C1 segment of cervical spinal cord (tissue), 14 donors: ENCODE measurements around the gene TPSAB1.
"Not testable (repeated sequence)": the region's sequence is repeated elsewhere in the genome, so short reads cannot be mapped to it uniquely, and the experiment has no call there.

Source experiments
- DNase-seq, 14 donors: peaks; one replicate each; lab custom pipeline; 2025; lab: John Stamatoyannopoulos, UW

TPSAB1 gene

DNA sequence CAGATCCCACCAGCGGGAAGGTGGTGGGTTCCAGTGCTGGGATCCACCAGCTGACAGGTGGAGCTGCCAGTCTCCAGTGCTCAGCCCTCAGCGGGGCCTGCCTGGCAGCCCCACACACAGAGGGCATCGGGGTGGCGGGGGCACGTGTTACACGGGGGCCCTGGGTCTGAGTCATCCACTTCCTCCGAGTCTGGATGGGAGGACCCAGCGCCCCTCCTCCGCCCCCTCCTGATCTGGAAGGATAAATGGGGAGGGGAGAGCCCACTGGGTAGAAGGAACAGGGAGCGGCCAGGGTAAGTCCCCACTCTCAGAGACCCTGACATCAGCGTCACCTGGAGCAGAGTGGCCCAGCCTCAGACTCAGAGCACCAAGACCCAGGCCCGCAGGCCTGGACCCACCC, at the start of gene TPSAB1:
TPSAB1 (plus strand) TSS at position 270 of the 400 bp plus-strand sequence. CDS start 234 bp downstream, outside the sequence.
- DNase-seq = not testable (repeated sequence)

DNA sequence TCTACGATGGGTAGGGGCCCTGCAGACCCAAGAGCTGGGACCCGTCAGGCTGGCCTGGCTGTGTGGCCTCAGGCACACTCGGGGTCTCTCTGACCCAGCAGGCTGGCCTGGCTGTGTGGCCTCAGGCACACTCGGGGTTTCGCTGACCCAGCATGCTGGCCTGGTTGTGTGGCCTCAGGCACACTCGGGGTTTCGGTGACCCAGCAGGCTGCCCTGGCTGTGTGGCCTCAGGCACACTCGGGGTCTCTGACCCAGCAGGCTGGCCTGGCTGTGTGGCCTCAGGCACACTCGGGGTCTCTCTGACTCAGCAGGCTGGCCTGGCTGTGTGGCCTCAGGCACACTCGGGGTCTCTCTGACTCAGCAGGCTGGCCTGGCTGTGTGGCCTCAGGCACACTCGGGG, 49.7 kb upstream of the TPSAB1 start:
- DNase-seq = not testable (repeated sequence)

DNA sequence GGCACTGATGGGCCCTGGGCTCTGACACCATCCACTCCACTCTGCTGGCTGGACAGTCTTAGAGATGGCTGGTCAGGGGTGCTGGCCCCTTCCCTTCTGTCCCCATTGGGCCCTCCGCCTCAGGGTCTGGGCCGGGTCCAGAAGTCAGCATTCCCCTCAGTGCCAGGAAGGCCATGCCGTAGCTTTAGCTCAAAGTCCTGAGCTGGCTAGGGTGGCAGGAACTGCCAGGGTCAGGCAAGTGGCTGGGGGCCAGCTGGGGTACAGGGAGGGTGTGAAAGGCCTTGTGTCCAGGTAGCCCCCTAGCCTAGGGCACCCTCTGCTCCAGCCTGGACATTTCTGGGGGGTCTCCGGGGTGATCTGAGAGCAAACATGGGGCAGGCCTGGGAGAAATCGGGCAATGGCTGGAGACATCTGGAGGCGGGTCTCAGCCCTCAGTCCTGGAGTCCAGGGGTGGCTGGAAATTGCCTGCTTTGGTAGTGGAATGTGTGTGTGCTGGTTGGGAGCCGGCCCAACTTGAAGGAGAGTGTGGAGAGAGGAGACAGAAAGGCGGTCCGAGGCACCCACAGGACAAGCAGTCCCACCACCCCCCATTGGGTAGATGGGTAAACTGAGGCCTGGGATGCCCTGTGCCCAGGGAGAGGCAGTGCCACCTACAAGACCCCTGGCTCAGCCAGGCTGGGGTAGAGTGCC, 48.0 kb upstream of the TPSAB1 start:
- no peak for DNase-seq

DNA sequence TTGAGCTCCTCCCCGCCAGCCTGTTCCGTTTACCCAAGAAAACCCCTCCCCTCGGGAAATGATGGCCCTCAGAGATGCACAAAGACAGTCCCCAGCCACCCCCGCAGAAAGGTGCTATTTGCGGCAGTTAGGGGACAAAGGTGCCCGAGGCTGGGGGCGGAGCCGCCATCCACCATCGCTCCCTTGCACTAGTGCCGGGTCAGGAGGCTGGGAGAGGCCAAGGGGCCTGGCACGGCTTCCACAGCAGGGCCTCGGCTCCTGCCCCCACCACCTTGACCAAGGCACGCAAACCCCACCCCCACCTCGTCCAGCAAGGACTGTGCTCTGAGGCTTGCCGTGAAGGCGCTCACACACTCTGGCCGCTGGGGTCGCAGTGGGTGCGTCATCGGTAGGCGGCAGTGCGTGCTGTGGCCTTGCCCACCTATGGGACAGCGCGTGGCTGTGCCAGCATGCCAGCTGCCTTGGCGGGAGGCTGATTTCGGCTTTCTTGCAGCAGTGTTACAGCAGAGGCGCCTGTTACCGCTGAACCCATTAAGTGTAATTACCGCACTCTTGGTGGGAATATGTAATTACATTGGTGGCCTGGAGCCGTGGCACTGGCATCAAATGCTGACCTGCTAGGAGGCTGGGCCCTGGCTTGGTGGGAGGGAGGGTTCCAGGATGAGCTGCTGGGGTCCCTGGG, 47.2 kb upstream of the TPSAB1 start:
- DNase-seq = no peak

DNA sequence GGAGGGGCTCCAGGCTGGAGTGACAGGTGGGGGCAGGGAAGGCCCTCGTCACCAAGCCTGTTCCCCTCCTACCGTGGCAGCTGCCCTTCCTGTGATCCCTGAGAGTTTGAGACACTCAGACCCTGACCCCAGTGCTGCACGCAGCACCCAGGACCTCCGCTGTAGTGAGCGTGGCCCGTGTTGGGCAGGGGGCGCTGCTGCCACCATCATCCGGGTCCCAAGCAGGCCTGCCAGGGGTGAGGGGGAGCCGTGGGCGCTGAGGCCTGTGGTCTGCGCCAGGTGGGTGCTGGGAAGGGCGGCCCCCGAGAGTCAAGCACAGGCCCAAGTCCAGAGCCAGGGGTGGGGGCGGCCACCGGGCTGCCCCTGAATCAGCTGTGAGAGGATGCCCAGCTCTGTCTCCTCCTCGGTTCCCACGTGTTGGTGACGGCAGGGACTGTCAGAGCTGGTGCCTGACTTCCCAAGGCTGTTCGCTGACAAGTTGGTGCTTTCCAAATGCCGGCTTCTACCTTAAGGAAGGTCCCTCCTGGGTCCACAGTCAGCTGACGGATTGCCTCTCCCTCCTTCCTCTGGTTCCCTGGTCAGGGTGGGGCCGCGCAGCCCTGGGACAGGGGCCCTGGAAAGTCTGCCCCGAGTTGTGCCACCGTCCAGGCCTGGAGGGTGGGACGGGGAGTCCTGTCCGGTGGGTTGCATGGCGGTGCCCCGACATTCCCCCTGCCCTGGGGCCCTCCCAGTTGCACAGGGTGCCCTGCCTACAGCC, 46.5 kb upstream of the TPSAB1 start:
- DNase-seq = no peak

DNA sequence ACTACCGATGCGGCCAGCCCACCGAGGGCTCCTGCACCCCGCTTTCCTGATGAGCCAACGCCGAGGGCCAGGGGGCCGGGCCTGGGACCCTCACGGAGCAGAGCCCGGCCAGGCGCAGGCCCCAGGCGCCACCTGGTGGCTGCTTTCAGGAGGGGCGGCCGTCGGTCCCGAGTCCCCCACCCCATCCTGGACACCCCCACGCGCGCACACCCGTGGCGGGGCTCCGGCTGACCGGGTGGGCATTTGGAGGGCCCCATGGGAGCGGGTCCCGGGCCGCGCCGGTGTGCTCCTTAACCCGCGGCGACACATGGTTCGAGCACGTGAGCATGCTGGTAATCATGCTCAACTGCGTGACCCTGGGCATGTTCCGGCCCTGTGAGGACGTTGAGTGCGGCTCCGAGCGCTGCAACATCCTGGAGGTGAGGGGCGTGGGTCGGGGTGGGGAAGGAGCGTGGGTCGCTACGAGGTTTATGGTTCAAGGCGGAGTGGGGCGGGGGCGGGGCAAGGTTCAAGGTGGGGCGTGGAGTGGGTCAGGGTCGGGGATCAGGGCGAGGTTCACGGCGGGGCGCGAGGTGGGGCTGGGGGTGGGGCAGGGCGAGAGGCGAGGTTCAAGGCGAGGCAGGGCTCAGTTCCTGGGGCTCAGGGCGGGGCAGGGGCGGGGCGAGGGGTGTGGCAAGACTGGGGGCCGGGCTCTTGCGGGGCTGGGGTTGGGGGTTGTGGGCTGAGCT, 45.7 kb upstream of the TPSAB1 start:
- DNase-seq = no peak

DNA sequence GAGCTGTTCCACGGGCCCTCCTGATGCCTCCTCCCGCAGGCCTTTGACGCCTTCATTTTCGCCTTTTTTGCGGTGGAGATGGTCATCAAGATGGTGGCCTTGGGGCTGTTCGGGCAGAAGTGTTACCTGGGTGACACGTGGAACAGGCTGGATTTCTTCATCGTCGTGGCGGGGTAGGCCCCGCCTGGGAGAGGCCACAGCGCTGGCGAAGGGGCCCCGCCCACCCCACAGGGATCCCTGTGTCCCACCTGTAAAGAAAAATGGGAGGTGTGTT, 45.2 kb upstream of the TPSAB1 start:
- no peak for DNase-seq

DNA sequence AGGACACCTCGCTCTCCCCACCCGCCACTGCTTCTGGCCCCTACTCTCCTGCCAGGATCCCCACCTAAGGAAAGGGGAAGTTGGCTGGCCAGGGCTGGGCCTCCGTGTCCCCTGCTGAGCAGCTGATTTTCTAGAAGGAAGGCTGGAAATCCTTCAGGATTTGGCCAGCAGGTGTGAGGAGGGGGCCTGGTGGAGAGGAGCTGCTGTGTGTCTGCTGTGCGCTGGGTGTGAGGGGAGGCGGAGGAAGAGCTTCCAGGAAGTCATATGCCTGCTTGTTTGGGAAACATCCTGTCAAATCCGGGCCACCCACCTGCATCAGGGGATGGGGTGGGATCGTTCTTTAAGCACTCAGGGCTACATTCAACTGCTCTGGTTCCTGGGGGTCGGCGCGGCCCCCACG, 44.0 kb upstream of the TPSAB1 start:
- DNase-seq = no peak

DNA sequence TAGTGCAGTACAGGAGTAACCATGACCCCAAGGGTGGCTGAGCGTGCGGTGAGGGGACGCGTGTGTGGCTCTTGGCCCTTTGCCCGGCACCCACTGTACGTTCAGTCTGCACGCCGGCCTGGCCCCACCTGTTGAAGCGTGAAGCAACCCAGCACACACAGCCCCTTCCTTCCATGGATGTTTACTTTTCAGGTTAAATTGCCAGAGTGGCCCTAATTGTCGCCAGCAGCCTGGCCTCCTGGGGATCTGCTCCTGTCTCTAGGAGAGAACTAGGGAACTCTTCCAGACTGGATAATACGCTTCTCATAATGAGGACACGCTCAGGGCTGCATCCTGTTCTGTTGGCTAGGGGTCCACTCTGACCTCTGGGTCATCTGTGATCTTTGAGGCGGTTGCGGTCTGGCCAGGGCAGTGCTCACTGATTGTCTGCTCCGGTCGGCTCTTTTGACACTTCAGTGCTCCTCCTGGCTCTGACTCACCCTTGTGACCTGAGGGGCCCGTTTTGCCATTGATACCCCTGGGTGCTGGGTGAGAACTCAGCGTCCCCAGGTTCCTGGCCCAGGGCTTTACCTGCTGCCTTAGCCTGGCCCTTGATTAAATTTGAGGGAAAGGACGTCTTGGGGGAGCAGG, 43.2 kb upstream of the TPSAB1 start:
- no peak for DNase-seq

DNA sequence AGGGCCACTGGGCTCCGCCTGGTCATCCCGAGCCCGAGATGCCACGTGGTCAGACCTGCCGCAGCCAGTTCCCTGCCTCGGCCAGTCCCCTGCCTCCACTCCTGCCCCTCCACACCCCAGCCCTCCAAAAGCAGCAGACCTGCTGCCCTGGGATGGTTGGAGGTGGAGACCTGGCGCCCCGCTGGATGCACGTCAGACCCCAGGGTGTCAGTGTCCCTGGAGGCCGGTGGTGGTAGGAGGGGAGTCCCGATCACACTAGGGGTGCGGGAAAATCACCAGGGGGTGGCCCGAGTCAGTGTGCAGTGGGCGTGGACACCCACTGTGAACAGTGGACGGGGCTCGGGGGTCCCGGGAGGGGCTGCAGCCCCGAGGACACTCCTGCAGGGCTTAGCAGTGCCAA, 42.3 kb upstream of the TPSAB1 start:
- no peak for DNase-seq

DNA sequence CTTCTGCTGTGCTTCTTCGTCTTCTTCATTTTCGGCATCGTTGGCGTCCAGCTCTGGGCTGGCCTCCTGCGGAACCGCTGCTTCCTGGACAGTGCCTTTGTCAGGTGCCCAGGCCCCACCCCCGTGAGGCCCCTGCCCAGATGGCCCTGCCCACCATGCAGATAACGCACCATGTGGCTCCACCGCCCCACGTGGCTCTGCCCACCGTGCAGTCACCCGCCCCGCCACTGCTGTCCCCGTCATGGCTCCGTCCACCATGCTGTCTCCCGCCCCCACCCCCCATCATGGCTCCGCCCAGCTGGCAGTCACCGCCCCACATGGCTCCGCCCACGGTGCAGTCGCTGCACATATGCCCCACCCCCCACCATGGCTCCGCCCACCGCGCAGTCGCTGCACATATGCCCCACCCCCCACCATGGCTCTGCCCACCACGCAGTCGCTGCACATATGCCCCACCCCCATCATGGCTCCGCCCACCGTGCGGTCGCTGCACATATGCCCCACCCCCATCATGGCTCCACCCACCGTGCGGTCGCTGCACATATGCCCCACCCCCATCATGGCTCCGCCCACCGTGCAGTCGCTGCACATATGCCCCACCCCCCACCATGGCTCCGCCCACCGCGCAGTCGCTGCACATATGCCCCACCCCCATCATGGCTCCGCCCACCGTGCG, 41.7 kb upstream of the TPSAB1 start:
- DNase-seq = not testable (repeated sequence)

DNA sequence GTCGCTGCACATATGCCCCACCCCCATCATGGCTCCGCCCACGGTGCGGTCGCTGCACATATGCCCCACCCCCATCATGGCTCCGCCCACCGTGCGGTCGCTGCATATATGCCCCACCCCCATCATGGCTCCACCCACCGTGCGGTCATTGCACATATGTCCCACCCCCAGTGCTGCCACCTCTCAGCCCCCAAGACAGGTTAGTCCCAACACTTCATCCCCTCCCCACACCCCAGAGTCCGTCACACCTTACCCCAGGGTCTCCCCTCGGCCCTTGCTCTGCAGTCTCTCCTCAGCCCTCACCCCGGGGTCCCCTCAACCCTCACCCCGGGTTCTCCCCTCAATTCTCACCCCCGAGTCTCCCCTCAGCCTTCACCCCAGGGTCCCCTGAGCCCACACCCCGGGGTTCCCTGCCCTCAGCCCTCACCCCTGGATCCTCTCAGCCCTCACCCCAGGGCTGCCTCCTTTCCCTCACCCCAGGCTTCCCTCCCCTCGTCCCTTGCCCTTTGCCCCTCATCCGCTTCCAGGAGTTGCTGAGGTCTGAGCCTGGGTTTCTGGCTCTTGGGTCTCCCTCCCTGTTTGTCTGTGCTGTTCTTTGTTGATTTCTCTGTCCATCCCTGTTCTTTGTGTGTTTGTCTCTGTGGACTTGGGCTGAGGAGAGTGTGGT, 41.0 kb upstream of the TPSAB1 start:
- no peak for DNase-seq

DNA sequence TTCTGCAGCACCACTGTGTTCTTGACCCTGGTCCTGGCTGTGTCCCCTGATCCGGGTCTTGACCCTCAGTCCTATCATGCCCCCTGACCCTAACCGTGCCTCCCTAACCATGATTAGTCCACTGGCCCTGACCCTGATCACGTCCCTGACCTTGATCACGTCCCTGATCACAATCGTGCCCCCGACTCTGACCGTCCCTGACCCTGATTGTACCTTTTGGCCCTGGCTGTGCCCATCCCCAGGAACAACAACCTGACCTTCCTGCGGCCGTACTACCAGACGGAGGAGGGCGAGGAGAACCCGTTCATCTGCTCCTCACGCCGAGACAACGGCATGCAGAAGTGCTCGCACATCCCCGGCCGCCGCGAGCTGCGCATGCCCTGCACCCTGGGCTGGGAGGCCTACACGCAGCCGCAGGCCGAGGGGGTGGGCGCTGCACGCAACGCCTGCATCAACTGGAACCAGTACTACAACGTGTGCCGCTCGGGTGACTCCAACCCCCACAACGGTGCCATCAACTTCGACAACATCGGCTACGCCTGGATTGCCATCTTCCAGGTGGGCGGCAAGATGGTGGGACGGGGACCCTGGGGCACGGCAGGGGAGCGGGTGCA, 40.4 kb upstream of the TPSAB1 start:
- no peak for DNase-seq

DNA sequence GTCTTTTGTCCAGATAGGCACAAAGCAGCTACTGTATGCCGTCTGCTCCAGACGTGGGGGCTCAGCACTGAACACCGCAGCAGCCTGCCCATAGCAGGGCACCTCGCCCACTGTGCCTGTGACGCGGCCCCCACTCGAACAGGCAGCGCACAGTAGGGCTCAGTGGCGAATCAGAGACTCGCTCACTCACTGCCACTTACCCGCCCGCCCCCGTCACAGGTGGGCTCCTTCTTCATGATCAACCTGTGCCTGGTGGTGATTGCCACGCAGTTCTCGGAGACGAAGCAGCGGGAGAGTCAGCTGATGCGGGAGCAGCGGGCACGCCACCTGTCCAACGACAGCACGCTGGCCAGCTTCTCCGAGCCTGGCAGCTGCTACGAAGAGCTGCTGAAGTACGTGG, 39.1 kb upstream of the TPSAB1 start:
- DNase-seq = no peak

DNA sequence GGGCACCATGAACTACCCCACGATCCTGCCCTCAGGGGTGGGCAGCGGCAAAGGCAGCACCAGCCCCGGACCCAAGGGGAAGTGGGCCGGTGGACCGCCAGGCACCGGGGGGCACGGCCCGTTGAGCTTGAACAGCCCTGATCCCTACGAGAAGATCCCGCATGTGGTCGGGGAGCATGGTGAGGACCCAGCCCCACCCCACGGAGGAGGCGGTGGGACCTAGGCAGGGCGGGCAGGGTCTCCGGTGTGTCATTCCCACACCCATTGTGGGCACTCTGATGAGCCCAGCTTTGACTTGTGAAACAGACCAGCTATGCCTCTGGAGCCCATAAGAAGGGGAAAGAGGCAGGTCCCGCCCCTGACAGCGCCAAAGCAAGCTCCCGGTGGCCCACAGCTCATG, 38.2 kb upstream of the TPSAB1 start:
- DNase-seq = no peak

DNA sequence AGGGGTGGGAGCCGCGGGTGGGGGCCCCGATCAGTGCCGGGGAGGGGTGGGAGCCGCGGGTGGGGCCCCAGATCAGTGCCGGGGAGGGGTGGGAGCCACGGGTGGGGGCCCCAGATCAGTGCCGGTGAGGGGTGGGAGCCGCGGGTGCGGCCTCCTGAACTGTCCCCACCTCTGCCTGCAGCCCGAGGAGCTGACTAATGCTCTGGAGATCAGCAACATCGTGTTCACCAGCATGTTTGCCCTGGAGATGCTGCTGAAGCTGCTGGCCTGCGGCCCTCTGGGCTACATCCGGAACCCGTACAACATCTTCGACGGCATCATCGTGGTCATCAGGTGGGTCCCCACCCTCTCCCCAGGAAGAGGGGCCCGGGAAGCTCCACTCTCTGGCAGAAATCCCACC, 35.6 kb upstream of the TPSAB1 start:
- DNase-seq = no peak

DNA sequence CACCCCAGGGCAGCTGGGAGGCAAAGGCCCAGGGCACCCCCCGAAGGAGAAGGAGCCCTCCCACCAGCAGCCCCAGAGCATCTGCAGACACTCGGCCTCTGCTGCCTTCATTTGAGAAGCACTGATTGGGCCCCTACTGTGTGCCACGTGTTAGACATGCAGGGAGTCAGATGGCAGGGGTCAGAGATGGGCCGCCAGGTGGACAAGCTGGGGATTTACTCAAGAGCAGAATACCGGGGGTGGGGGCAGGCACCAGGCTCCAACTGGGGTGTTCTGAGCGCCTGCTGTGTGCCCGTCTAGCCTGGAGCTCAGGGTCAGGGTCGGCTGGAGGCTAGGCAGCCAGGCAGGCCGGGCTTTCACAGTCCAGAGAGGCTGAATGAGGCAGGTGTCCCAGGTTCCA, 34.2 kb upstream of the TPSAB1 start:
- no peak for DNase-seq

DNA sequence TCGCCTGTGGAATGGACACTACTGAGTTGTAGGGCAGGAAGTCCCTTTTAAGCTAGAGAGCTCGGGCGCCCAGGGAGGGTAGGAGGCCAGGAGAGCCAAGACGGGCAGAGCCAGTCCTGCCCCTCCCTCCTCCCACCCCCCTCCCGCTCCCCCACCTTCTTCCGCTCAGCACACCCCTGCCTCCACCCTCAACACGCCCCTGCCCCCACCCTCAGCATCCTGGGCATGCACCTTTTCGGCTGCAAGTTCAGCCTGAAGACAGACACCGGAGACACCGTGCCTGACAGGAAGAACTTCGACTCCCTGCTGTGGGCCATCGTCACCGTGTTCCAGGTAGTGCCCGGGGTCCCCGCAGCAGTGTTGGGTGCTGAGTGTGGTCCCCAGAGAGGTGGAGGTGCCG, 33.7 kb upstream of the TPSAB1 start:
- DNase-seq = no peak

DNA sequence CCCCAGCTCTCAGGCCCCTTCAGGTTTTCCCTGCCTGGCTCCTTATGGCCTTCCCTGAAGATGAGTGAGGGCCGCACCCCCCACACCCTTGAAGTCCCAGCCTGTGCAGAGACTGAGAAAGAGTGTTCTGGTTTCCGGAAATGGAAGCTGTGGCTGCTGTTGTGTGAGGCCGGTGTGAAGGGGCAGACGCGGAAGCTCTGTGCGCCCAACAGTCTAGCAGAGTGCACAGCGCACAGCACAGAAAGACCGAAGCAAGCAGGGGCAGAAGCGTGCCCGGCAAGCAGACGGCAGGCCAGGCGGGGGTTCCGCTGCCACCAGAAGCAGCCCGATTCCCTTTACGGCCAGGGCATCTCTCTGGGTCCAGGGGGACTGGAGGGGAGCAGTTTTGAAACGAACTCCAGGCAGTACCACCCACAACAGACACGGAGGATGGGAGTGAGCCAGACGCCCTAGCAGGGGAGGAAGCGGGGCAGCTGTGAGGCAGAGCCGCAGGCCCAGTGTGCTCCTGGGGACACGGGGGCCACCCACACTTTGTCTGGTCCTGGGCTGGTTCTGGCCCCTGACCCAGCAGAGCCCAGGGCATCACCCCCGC, 32.2 kb upstream of the TPSAB1 start:
- no peak for DNase-seq

DNA sequence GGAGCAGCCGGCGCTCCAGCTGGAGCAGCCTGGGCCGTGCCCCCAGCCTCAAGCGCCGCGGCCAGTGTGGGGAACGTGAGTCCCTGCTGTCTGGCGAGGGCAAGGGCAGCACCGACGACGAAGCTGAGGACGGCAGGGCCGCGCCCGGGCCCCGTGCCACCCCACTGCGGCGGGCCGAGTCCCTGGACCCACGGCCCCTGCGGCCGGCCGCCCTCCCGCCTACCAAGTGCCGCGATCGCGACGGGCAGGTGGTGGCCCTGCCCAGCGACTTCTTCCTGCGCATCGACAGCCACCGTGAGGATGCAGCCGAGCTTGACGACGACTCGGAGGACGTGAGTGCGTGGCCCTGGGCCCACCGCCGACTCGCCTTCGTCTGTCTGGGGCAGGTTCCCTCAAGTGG, 31.4 kb upstream of the TPSAB1 start:
- DNase-seq = no peak
